GM18517 (cell line): ENCODE data around the gene HEPN1.
"Not testable (repeated sequence)": the region's sequence is repeated elsewhere in the genome, so short reads cannot be mapped to it uniquely, and the experiment has no call there.

Experiments used
- ATAC-seq: cut with Tn5 transposase; IDR thresholded peaks from one replicate; pipeline ENCODE4 v1.9.1; 2021; ENCODE audit warnings: mild to moderate bottlenecking, moderate library complexity; ENCODE audit not compliant: unreplicated experiment

Gene HEPN1

GRCh38 chr11:124938206-124938765 lies 19.2 kb downstream of the HEPN1 start:
- no peak for ATAC-seq

- no peak for ATAC-seq
Observed at GRCh38 chr11:124938970-124939369, 19.9 kb downstream of the HEPN1 start.

DNA sequence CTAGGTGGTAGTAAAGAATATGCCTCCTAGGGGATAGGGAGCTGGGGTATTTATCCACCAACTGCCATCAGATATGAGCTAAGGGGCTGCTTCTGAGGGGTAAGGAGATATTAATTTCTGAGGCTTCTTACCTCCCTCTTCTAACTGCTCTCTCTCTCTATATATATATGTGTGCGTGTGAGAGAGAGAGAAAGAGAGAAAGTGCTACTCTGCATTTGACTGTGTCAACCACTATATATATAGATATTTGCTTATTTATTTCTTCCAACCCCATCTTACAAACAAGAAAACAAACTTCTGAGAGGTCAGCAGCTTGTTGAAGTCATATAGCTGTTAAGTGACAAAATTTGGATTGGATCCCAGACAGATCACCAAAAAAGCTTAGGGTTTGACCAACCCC lies 22.7 kb downstream of the HEPN1 start:
- ATAC-seq, result no peak

GRCh38 chr11:124942466-124943253 lies 23.6 kb downstream of the HEPN1 start:
- no peak for ATAC-seq

- ATAC-seq, result no peak
Observed at GRCh38 chr11:124943254-124943616, 24.2 kb downstream of the HEPN1 start.

DNA sequence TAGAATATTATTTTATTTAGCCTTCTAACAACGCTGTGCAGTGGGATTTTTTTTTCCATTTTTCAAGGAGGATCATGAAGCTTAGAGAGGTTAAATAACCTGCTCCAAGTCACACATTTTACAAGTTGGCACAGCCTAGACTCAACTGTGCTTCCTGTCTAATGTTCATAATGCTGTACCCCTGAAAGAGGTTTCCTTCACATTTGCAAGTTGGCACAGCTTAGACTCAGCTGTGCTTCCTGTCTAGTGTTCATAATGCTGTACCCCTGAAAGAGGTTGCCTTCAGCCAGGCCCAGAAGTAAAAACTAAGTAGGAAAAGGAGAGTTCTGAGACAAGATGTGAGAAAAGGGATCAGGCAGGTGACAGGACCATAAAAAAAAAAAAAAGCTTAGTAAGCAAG lies 24.7 kb downstream of the HEPN1 start:
- ATAC-seq, result no peak

- no peak for ATAC-seq
Observed at GRCh38 chr11:124944565-124944964, 25.5 kb downstream of the HEPN1 start.

- ATAC-seq, result no peak
Observed at GRCh38 chr11:124945826-124946225, 26.8 kb downstream of the HEPN1 start.

- ATAC-seq, result no peak
Observed at GRCh38 chr11:124946735-124947141, 27.7 kb downstream of the HEPN1 start.

DNA sequence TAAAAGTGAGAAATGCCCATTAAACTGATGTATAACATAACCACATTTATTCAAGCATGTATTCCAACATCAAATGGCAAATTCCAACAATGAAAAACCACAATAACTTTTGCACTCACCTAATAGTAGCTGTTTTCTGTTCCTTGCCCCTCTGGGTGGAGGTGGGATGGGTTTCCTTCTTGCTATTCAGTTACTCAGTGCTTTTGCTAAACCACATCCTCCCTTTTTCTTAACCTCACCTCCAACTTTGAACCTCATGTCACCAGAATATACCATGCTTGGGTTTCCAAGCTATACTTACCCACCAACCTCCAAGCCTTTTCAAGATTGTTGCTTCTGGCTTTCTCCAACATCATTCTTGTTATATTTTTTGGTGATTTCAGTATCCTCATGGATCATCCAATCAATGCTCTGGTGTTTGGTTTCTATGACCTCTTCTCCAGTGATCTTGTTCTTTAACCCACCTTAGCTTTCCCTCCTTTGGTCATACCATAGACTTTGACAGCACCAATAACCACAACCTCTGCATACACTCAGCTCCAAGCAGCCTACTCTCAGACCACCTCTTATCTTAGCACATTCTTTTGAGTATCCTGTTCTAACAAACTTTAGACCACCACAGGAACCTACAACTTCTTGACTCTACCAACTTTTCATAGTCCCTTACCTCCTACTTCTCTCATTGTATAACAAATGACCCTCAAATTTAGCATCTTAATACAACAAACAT lies 31.7 kb downstream of the HEPN1 start:
- no peak for ATAC-seq

- ATAC-seq, result no peak
Observed at GRCh38 chr11:124951341-124951740, 32.3 kb downstream of the HEPN1 start.

GRCh38 chr11:124953753-124954589 lies 34.9 kb downstream of the HEPN1 start, which contains the start of gene CCDC15:
Gene CCDC15 (plus strand): TSS chr11:124954202. CDS start chr11:124954733, 531 bp downstream.
- peak; percentile 98 for ATAC-seq

DNA sequence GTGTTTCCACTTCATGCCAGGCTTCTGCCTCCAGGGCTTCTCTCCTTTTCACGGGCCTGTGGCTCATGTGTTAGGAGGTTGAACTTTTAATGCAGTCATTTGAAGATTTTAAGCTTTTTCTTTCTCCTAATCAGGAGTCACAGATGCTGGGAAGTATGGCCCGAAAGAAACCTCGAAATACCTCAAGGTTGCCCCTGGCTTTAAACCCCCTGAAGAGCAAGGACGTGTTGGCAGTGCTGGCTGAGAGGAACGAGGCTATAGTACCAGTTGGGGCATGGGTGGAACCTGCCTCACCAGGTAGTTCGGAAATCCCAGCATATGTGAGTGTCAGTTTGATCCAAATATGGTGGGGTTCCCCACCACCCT lies 35.5 kb downstream of the HEPN1 start:
- ATAC-seq, result no peak

- no peak for ATAC-seq
Observed at GRCh38 chr11:124955035-124955434, 36.0 kb downstream of the HEPN1 start.

GRCh38 chr11:124961972-124962609 lies 43.0 kb downstream of the HEPN1 start:
- ATAC-seq, result peak; percentile 95

GRCh38 chr11:124968197-124968596 lies 49.1 kb downstream of the HEPN1 start:
- not testable (repeated sequence) for ATAC-seq
